CD8-positive, alpha-beta memory T cell (primary cell): ENCODE data around the gene FAM163B. TPM values are rescaled to one million over a fixed set of nuclear protein-coding genes. Genes with fewer than 3 reads are reported as not detected.
A peak's percentile ranks its signal among the peaks of the same experiment; 100 is the strongest.

ENCODE experiments used
- CTCF ChIA-PET: fragments of 350-600 bp; sonication (Branson Sonifier 250); formaldehyde crosslinking; loops from one replicate; lab custom pipeline; 2021; ENCODE audit warnings: antibody characterized with exemption; lab: Charles Lee
- POLR2A ChIA-PET: fragments of 350-600 bp; sonication (Branson Sonifier 250); formaldehyde crosslinking; loops from one replicate; lab custom pipeline; 2021; ENCODE audit warnings: antibody characterized with exemption; lab: Charles Lee
- DNase-seq, 5 donors: peaks; one replicate each; pipeline versions ENCODE4 v3.0.0 to v3.0.0-alpha.2; 2020 to 2022; ENCODE audit warnings: mixed read lengths in 1 of 5
- H3K27ac ChIP-seq: one replicate; pipeline ENCODE4 v1.7.0; 2013; ENCODE audit warnings: low read depth, mild to moderate bottlenecking, low read length, moderate library complexity
- H3K27me3 ChIP-seq: 2 replicates; pipeline ENCODE4 v1.7.0; 2013; ENCODE audit warnings: low read length, mild to moderate bottlenecking; ENCODE audit not compliant: insufficient read depth, poor library complexity, severe bottlenecking
- H3K36me3 ChIP-seq: 2 replicates; pipeline ENCODE4 v1.7.0; 2013; ENCODE audit warnings: mild to moderate bottlenecking, low read length, moderate library complexity; ENCODE audit not compliant: insufficient read depth
- H3K4me1 ChIP-seq: 2 replicates; pipeline ENCODE4 v1.7.0; 2013; ENCODE audit warnings: mild to moderate bottlenecking, low read length, moderate library complexity; ENCODE audit not compliant: insufficient read depth
- H3K4me3 ChIP-seq: 2 replicates; pipeline ENCODE4 v1.7.0; 2013; ENCODE audit warnings: mild to moderate bottlenecking, low read length
- H3K9me3 ChIP-seq: 2 replicates; pipeline ENCODE4 v1.7.0; 2013; ENCODE audit warnings: mild to moderate bottlenecking, low read length
- H3K27ac Mint-ChIP-seq, 8 donors: one replicate each; pipeline ENCODE4 v1.8.0; 2020 to 2021; ENCODE audit warnings: mixed read lengths in 8 of 8, mild to moderate bottlenecking in 6 of 8, inconsistent platforms in 3 of 8, moderate library complexity in 3 of 8
- H3K27me3 Mint-ChIP-seq, 2 donors: one replicate each; pipeline ENCODE4 v1.8.0; 2020 to 2021; ENCODE audit warnings: mixed read lengths in 2 of 2, mild to moderate bottlenecking in 1 of 2, moderate library complexity in 1 of 2
- H3K36me3 Mint-ChIP-seq, 3 donors: one replicate each; pipeline ENCODE4 v1.8.0; 2020 to 2021; ENCODE audit warnings: mixed read lengths in 3 of 3, inconsistent platforms in 1 of 3, mild to moderate bottlenecking in 1 of 3
- H3K4me1 Mint-ChIP-seq, 3 donors: one replicate each; pipeline ENCODE4 v1.8.0; 2020 to 2021; ENCODE audit warnings: mixed read lengths in 3 of 3, inconsistent platforms in 1 of 3, mild to moderate bottlenecking in 1 of 3
- H3K4me3 Mint-ChIP-seq, 7 donors: one replicate each; pipeline ENCODE4 v1.8.0; 2020 to 2021; ENCODE audit warnings: mixed read lengths in 7 of 7, mild to moderate bottlenecking in 6 of 7, moderate library complexity in 4 of 7, inconsistent platforms in 2 of 7
- H3K9me3 Mint-ChIP-seq, 5 donors: one replicate each; pipeline ENCODE4 v1.8.0; 2020 to 2022; ENCODE audit warnings: mixed read lengths in 5 of 5, mild to moderate bottlenecking in 3 of 5, moderate library complexity in 2 of 5, inconsistent platforms in 1 of 5
- polyA plus RNA-seq: library from polyadenylated mRNA; unstranded; fragments of 300-500 nt; fragmentation: Illumina TruSeq; gene quantifications from one replicate; pipeline ENCODE4 v1.2.3, GENCODE V29; 2021
- total RNA-seq, 2 experiments: library from RNA; stranded (reverse); gene quantifications; one replicate each; pipeline ENCODE4 v1.2.3, GENCODE V29; 2021

FAM163B gene
- total and polyA plus RNA-seq, 3 experiments from 2014 or later: not detected

- no peak for DNase-seq
- no peaks in the 10 kb centered on the region for H3K27me3 ChIP-seq
- no peak overlapping the region for H3K27ac ChIP-seq
- Mint-ChIP-seq H3K27ac (no peak overlapping the region), H3K4me1 (no peaks in the 10 kb centered on the region), H3K36me3 (no peaks in the 10 kb centered on the region), H3K9me3 (no peaks in the 10 kb centered on the region), H3K27me3 (peaks cover 0 to 3% of the 10 kb centered on the region in 2 donors), H3K4me3 (no peak overlapping the region)
- POLR2A ChIA-PET: no interaction called here
- no peak overlapping the region for H3K4me3 ChIP-seq
- H3K4me1 ChIP-seq: no peaks in the 10 kb centered on the region
- no peaks in the 10 kb centered on the region for H3K9me3 ChIP-seq
- no peaks in the 10 kb centered on the region for H3K36me3 ChIP-seq
- CTCF ChIA-PET: no interaction called here
Measured at GRCh38 chr9:133641861-133642595, 32.8 kb upstream of the FAM163B start.

- no peak for DNase-seq
- Histone ChIP-seq H3K27me3 (no peaks in the 10 kb centered on the region), H3K36me3 (no peaks in the 10 kb centered on the region), H3K4me3 (no peak overlapping the region), H3K27ac (no peak overlapping the region), H3K9me3 (no peaks in the 10 kb centered on the region), H3K4me1 (no peaks in the 10 kb centered on the region)
- H3K27me3 Mint-ChIP-seq: peaks cover 0 to 7% of the 10 kb centered on the region in 2 donors
- H3K27ac Mint-ChIP-seq: no peak overlapping the region
- no peaks in the 10 kb centered on the region for H3K9me3 Mint-ChIP-seq
- CTCF ChIA-PET: no interaction called here
- no peak overlapping the region for H3K4me3 Mint-ChIP-seq
- POLR2A ChIA-PET: no interaction called here
- no peaks in the 10 kb centered on the region for H3K36me3 Mint-ChIP-seq
- H3K4me1 Mint-ChIP-seq: no peaks in the 10 kb centered on the region
Measured at GRCh38 chr9:133641396-133641655, 32.1 kb upstream of the FAM163B start.

- H3K27me3 Mint-ChIP-seq: peaks cover 0 to 6% of the 10 kb centered on the region in 2 donors
- no peaks in the 10 kb centered on the region for H3K9me3 Mint-ChIP-seq
- peak overlapping the region in 3 of 8 donors; percentile 14 to 42 (median 24) for H3K27ac Mint-ChIP-seq
- no peak overlapping the region for H3K27ac ChIP-seq
- H3K36me3 Mint-ChIP-seq: no peaks in the 10 kb centered on the region
- DNase-seq: no peak
- H3K27me3 ChIP-seq: no peaks in the 10 kb centered on the region
- H3K4me1 Mint-ChIP-seq: no peaks in the 10 kb centered on the region
- H3K36me3 ChIP-seq: no peaks in the 10 kb centered on the region
- no peak overlapping the region for H3K4me3 Mint-ChIP-seq
- H3K4me3 ChIP-seq: no peak overlapping the region
- H3K9me3 ChIP-seq: no peaks in the 10 kb centered on the region
- ChIA-PET POLR2A (no interaction called here), CTCF (no interaction called here)
- H3K4me1 ChIP-seq: no peaks in the 10 kb centered on the region
Measured at GRCh38 chr9:133640580-133641395, 31.6 kb upstream of the FAM163B start.

GRCh38 chr9:133640160-133640559 is 31.0 kb upstream of the FAM163B start:
- POLR2A ChIA-PET: no interaction called here
- Mint-ChIP-seq H3K36me3 (no peaks in the 10 kb centered on the region), H3K4me3 (no peak overlapping the region), H3K9me3 (no peaks in the 10 kb centered on the region), H3K27ac (peak overlapping the region in 1 of 8 donors; percentile 24), H3K27me3 (peaks cover 0 to 6% of the 10 kb centered on the region in 2 donors), H3K4me1 (no peaks in the 10 kb centered on the region)
- CTCF ChIA-PET: no interaction called here
- Histone ChIP-seq H3K4me1 (no peaks in the 10 kb centered on the region), H3K36me3 (no peaks in the 10 kb centered on the region), H3K9me3 (no peaks in the 10 kb centered on the region), H3K27ac (no peak overlapping the region), H3K27me3 (no peaks in the 10 kb centered on the region), H3K4me3 (no peak overlapping the region)
- DNase-seq: no peak

GRCh38 chr9:133639613-133640012 is 30.4 kb upstream of the FAM163B start:
- Mint-ChIP-seq H3K27me3 (peaks cover 4 to 8% of the 10 kb centered on the region in 2 donors), H3K36me3 (no peaks in the 10 kb centered on the region), H3K4me1 (no peaks in the 10 kb centered on the region), H3K4me3 (no peak overlapping the region), H3K27ac (no peak overlapping the region), H3K9me3 (no peaks in the 10 kb centered on the region)
- Histone ChIP-seq H3K27me3 (no peaks in the 10 kb centered on the region), H3K36me3 (no peaks in the 10 kb centered on the region), H3K4me1 (no peaks in the 10 kb centered on the region), H3K4me3 (no peak overlapping the region), H3K27ac (no peak overlapping the region), H3K9me3 (no peaks in the 10 kb centered on the region)
- no peak for DNase-seq
- CTCF ChIA-PET: no interaction called here
- POLR2A ChIA-PET: no interaction called here

GRCh38 chr9:133638711-133639110 is 29.5 kb upstream of the FAM163B start:
- ChIA-PET POLR2A (no interaction called here), CTCF (no interaction called here)
- Histone ChIP-seq H3K36me3 (no peaks in the 10 kb centered on the region), H3K9me3 (no peaks in the 10 kb centered on the region), H3K27ac (no peak overlapping the region), H3K4me3 (no peak overlapping the region), H3K4me1 (no peaks in the 10 kb centered on the region), H3K27me3 (no peaks in the 10 kb centered on the region)
- Mint-ChIP-seq H3K27ac (no peak overlapping the region), H3K4me1 (no peaks in the 10 kb centered on the region), H3K4me3 (no peak overlapping the region), H3K36me3 (no peaks in the 10 kb centered on the region), H3K9me3 (no peaks in the 10 kb centered on the region), H3K27me3 (peaks cover 4 to 8% of the 10 kb centered on the region in 2 donors)
- no peak for DNase-seq

- Mint-ChIP-seq H3K27me3 (peaks cover 4 to 8% of the 10 kb centered on the region in 2 donors), H3K27ac (no peak overlapping the region), H3K9me3 (no peaks in the 10 kb centered on the region), H3K36me3 (no peaks in the 10 kb centered on the region), H3K4me1 (no peaks in the 10 kb centered on the region), H3K4me3 (no peak overlapping the region)
- ChIA-PET POLR2A (no interaction called here), CTCF (no interaction called here)
- Histone ChIP-seq H3K27me3 (no peaks in the 10 kb centered on the region), H3K36me3 (no peaks in the 10 kb centered on the region), H3K4me1 (no peaks in the 10 kb centered on the region), H3K9me3 (no peaks in the 10 kb centered on the region), H3K27ac (no peak overlapping the region), H3K4me3 (no peak overlapping the region)
- DNase-seq: no peak
Measured at GRCh38 chr9:133638076-133638475, 28.9 kb upstream of the FAM163B start.

- H3K27ac Mint-ChIP-seq: no peak overlapping the region
- peaks cover 4 to 8% of the 10 kb centered on the region in 2 donors for H3K27me3 Mint-ChIP-seq
- ChIA-PET POLR2A (no interaction called here), CTCF (no interaction called here)
- no peaks in the 10 kb centered on the region for H3K9me3 Mint-ChIP-seq
- no peaks in the 10 kb centered on the region for H3K27me3 ChIP-seq
- DNase-seq: no peak
- H3K4me1 ChIP-seq: no peaks in the 10 kb centered on the region
- H3K4me3 Mint-ChIP-seq: no peak overlapping the region
- H3K4me3 ChIP-seq: no peak overlapping the region
- no peaks in the 10 kb centered on the region for H3K36me3 ChIP-seq
- H3K27ac ChIP-seq: no peak overlapping the region
- H3K4me1 Mint-ChIP-seq: no peaks in the 10 kb centered on the region
- H3K9me3 ChIP-seq: no peaks in the 10 kb centered on the region
- H3K36me3 Mint-ChIP-seq: no peaks in the 10 kb centered on the region
Measured at GRCh38 chr9:133637451-133638055, 28.4 kb upstream of the FAM163B start.
